Measurements from ENCODE around the gene LURAP1L.

DNA sequence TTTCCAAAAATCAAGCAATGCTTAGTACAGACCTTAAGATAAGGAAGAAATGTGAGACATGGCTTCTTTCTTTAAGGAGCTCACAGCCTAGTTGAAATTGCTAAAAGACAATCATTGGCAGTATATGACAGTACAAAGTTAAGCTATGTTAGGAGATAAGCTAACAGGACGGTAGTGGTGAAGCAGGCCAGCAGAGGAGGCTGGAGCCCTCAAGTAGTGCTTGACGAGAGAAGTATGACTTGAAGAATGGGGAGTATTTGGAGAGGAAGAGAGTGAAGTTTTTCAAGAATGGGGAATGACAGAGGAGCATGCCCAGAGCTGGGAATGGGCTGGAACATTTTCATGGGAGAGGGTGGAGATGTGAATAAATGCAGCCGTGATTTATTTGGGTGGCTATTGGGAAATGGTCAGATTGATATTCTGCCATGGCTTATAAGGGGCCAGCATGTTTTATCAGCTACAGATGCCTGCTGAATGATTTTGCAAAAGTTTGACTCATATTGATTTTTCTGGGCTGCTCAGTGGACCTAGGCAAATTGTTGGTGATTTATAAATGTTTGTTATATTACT lies 43.7 kb downstream of the LURAP1L start:
- TF ChIP-seq MXI1 (IDR thresholded peaks at IDR 0.05; ENCODE audit: borderline replicate concordance, low read depth, low read length) (no peak), BHLHE40 (IDR thresholded peaks at IDR 0.05; ENCODE audit: low read depth, low read length) (no peak), RAD21 (IDR thresholded peaks at IDR 0.05; ENCODE audit: low read length) (no peak; the same call in 1 of the 2 replicates), MAFK (IDR thresholded peaks at IDR 0.05; ENCODE audit: low read depth, low read length) (no peak), CEBPB (IDR thresholded peaks at IDR 0.05; ENCODE audit: low read depth, low read length) (no peak), POLR2A (IDR thresholded peaks at IDR 0.05; ENCODE audit: low read depth, low read length) (no peak), CHD1 (IDR thresholded peaks at IDR 0.05; ENCODE audit: low read depth, low read length) (no peak)
- TF ChIP-seq, protein P1, sequence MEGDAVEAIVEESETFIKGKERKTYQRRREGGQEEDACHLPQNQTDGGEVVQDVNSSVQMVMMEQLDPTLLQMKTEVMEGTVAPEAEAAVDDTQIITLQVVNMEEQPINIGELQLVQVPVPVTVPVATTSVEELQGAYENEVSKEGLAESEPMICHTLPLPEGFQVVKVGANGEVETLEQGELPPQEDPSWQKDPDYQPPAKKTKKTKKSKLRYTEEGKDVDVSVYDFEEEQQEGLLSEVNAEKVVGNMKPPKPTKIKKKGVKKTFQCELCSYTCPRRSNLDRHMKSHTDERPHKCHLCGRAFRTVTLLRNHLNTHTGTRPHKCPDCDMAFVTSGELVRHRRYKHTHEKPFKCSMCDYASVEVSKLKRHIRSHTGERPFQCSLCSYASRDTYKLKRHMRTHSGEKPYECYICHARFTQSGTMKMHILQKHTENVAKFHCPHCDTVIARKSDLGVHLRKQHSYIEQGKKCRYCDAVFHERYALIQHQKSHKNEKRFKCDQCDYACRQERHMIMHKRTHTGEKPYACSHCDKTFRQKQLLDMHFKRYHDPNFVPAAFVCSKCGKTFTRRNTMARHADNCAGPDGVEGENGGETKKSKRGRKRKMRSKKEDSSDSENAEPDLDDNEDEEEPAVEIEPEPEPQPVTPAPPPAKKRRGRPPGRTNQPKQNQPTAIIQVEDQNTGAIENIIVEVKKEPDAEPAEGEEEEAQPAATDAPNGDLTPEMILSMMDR (conservative IDR thresholded peaks at IDR 0.05; ENCODE audit: low read depth, low read length) = no peak

All from IMR-90 (cell line).